Adipocyte (in vitro differentiated cells): ENCODE measurements around the gene ZFAND2B.

Experiments used
- DNase-seq: peaks from one replicate; pipeline ENCODE4 v3.0.0-alpha.2; 2015; ENCODE audit warnings: low read depth
- H3K27me3 ChIP-seq: replicated peaks from 2 replicates; pipeline ENCODE4 v1.7.0; 2013; ENCODE audit warnings: mild to moderate bottlenecking, low read length, moderate library complexity; ENCODE audit not compliant: control insufficient read depth, insufficient read depth
- H3K36me3 ChIP-seq: 2 replicates; pipeline ENCODE4 v1.7.0; 2013; ENCODE audit warnings: low read length, mild to moderate bottlenecking, moderate library complexity; ENCODE audit not compliant: control insufficient read depth, insufficient read depth, severe bottlenecking
- H3K4me1 ChIP-seq: 2 replicates; pipeline ENCODE4 v1.7.0; 2013; ENCODE audit warnings: mild to moderate bottlenecking, low read length, moderate library complexity; ENCODE audit not compliant: control insufficient read depth, insufficient read depth
- H3K4me3 ChIP-seq: 2 replicates; pipeline ENCODE4 v1.7.0; 2013; ENCODE audit warnings: mild to moderate bottlenecking, low read length, moderate library complexity
- H3K9ac ChIP-seq: 2 replicates; pipeline ENCODE4 v1.7.0; 2013; ENCODE audit warnings: mild to moderate bottlenecking, low read length, moderate library complexity
- H3K9me3 ChIP-seq: 2 replicates; pipeline ENCODE4 v1.7.0; 2013; ENCODE audit warnings: mild to moderate bottlenecking, low read length, moderate library complexity; ENCODE audit not compliant: control insufficient read depth

The ZFAND2B gene

GRCh38 chr2:219206328-219207133 lies at the start of gene ZFAND2B:
ZFAND2B (plus strand) TSS chr2:219206782; CDS start chr2:219206988, 206 bp downstream.
- DNase-seq: peak; percentile 98
- H3K27me3 ChIP-seq: no peaks in the 10 kb centered on the region
- peaks cover 17% of the 10 kb centered on the region for H3K4me1 ChIP-seq
- H3K4me3 ChIP-seq: peak within 1 kb of the TSS; percentile 88
- peak within 1 kb of the TSS; percentile 93 for H3K9ac ChIP-seq
- H3K9me3 ChIP-seq: no peaks in the 10 kb centered on the region
- peaks cover 27% of the 10 kb centered on the region for H3K36me3 ChIP-seq

GRCh38 chr2:219157396-219157795 lies 49.2 kb upstream of the ZFAND2B start:
- H3K9me3 ChIP-seq: no peaks in the 10 kb centered on the region
- H3K4me1 ChIP-seq: peaks cover 11% of the 10 kb centered on the region
- no peaks in the 10 kb centered on the region for H3K27me3 ChIP-seq
- no peak for DNase-seq
- no peak overlapping the region for H3K9ac ChIP-seq
- H3K4me3 ChIP-seq: no peak overlapping the region
- H3K36me3 ChIP-seq: peaks cover 18% of the 10 kb centered on the region

- H3K36me3 ChIP-seq: peaks cover 18% of the 10 kb centered on the region
- no peaks in the 10 kb centered on the region for H3K27me3 ChIP-seq
- H3K4me1 ChIP-seq: peaks cover 11% of the 10 kb centered on the region
- H3K9me3 ChIP-seq: no peaks in the 10 kb centered on the region
- no peak overlapping the region for H3K9ac ChIP-seq
- DNase-seq: no peak
- H3K4me3 ChIP-seq: no peak overlapping the region
Measured at GRCh38 chr2:219158025-219158424, 48.6 kb upstream of the ZFAND2B start.

- DNase-seq: no peak
- Histone ChIP-seq H3K36me3 (peaks cover 14% of the 10 kb centered on the region), H3K9me3 (no peaks in the 10 kb centered on the region)
Measured at GRCh38 chr2:219158586-219158985, 48.0 kb upstream of the ZFAND2B start.

GRCh38 chr2:219159771-219160185 lies 46.8 kb upstream of the ZFAND2B start:
- Histone ChIP-seq H3K9ac (peak overlapping the region; percentile 93), H3K4me3 (peak overlapping the region; percentile 82), H3K36me3 (peaks cover 6% of the 10 kb centered on the region), H3K27me3 (no peaks in the 10 kb centered on the region), H3K4me1 (peaks cover 11% of the 10 kb centered on the region), H3K9me3 (no peaks in the 10 kb centered on the region)
- no peak for DNase-seq

More at GRCh38 chr2:219158586-219158985, 48.0 kb upstream of the ZFAND2B start:
- H3K4me1 ChIP-seq: peaks cover 11% of the 10 kb centered on the region
- peak overlapping the region; percentile 53 for H3K9ac ChIP-seq
- no peak overlapping the region for H3K4me3 ChIP-seq
- H3K27me3 ChIP-seq: no peaks in the 10 kb centered on the region

GRCh38 chr2:219160186-219161017 lies 46.2 kb upstream of the ZFAND2B start, which contains the start of gene NHEJ1:
NHEJ1 (minus strand) TSS chr2:219160815; CDS start chr2:219158362, 2,453 bp downstream.
- no peaks in the 10 kb centered on the region for H3K9me3 ChIP-seq

GRCh38 chr2:219161097-219161496 lies 45.5 kb upstream of the ZFAND2B start:
- H3K9me3 ChIP-seq: no peaks in the 10 kb centered on the region
- peak overlapping the region; percentile 82 for H3K4me3 ChIP-seq
- peaks cover 11% of the 10 kb centered on the region for H3K4me1 ChIP-seq
- DNase-seq: no peak
- peaks cover 6% of the 10 kb centered on the region for H3K36me3 ChIP-seq
- H3K9ac ChIP-seq: peak overlapping the region; percentile 93
- no peaks in the 10 kb centered on the region for H3K27me3 ChIP-seq

More at GRCh38 chr2:219160186-219161017, 46.2 kb upstream of the ZFAND2B start, which contains the start of gene NHEJ1:
- Histone ChIP-seq H3K4me3 (peak within 1 kb of the TSS; percentile 82), H3K27me3 (no peaks in the 10 kb centered on the region), H3K9ac (peak within 1 kb of the TSS; percentile 93), H3K36me3 (peaks cover 6% of the 10 kb centered on the region), H3K4me1 (peaks cover 11% of the 10 kb centered on the region)
- DNase-seq: peak; percentile 98

- Histone ChIP-seq H3K9ac (no peak overlapping the region), H3K9me3 (no peaks in the 10 kb centered on the region), H3K27me3 (no peaks in the 10 kb centered on the region), H3K4me1 (peaks cover 11% of the 10 kb centered on the region), H3K4me3 (no peak overlapping the region), H3K36me3 (no peaks in the 10 kb centered on the region)
- no peak for DNase-seq
Measured at GRCh38 chr2:219163156-219163555, 43.4 kb upstream of the ZFAND2B start.

GRCh38 chr2:219165058-219165911 lies 41.3 kb upstream of the ZFAND2B start:
- Histone ChIP-seq H3K9ac (no peak overlapping the region), H3K36me3 (no peaks in the 10 kb centered on the region), H3K9me3 (no peaks in the 10 kb centered on the region), H3K4me1 (peaks cover 5% of the 10 kb centered on the region), H3K27me3 (no peaks in the 10 kb centered on the region), H3K4me3 (no peak overlapping the region)
- no peak for DNase-seq

GRCh38 chr2:219167997-219168396 lies 38.6 kb upstream of the ZFAND2B start:
- Histone ChIP-seq H3K27me3 (no peaks in the 10 kb centered on the region), H3K9ac (no peak overlapping the region), H3K4me3 (no peak overlapping the region), H3K9me3 (no peaks in the 10 kb centered on the region), H3K4me1 (peaks cover 12% of the 10 kb centered on the region), H3K36me3 (peaks cover 8% of the 10 kb centered on the region)
- no peak for DNase-seq
